Stimulated activated CD8-positive, alpha-beta memory T cell treated with anti-CD3 and anti-CD28 coated beads, Interleukin-12 subunit alpha, Interleukin-12 subunit beta, amount 100 ng/mL, for 4 hours (primary cell): Measurements from ENCODE around the gene RBM27.
"Not testable (repeated sequence)": the region's sequence is repeated elsewhere in the genome, so short reads cannot be mapped to it uniquely, and the experiment has no call there.

Experiments used
- DNase-seq: peaks from one replicate; pipeline ENCODE4 v3.0.0-alpha.2; 2020; ENCODE audit warnings: low read depth

Gene RBM27

GRCh38 chr5:146205499-146206202, 2.2 kb downstream of the RBM27 start:
- DNase-seq, result no peak

GRCh38 chr5:146206257-146206656, 2.9 kb downstream of the RBM27 start:
- no peak for DNase-seq

DNA sequence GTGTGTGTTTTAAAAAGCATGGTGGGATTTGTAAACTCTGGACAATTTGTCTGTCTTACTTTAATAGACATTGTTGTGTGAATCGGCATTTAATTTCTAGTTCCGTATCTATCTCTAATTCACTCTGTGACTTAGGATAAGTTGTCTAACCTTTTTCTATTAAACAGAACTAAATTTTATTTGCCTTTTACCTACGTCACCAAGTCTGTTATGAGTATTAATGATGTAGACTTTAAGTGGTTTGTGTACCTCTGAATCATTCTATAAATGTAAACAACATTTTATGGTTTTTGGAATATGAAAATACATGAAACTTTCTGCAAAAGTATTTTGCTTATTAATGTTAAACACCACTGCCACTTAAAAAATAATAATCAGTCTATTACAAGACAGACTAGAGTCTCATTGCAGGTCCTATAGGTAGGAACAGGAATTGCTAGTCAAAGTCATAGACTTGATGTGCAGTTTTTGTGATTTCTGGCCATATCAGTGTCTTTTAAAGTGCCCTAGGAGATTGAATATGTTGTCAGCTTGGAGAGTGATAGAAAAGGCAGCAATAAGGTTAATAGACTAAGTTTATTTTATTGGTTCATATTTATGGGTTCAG, 5.6 kb downstream of the RBM27 start:
- no peak for DNase-seq

DNA sequence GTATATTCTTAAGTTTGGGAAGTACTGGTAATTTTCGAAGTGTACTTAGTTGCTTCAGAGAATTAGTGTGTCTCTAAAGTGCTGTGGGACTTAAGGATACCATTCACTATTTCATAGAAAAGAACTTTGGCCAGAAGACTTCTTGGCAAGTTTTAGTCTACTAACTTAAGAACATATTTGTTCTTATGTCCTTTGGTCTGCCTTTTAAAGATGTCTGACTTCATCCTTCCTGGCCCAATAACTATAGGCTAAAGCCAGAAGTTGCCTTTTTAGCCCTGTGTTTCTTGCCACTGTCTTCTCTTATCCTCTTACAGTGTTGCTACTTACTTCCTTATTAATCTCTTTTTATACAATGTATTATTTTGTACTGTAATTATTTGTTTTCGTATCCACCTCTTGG, 6.3 kb downstream of the RBM27 start:
- no peak for DNase-seq

DNA sequence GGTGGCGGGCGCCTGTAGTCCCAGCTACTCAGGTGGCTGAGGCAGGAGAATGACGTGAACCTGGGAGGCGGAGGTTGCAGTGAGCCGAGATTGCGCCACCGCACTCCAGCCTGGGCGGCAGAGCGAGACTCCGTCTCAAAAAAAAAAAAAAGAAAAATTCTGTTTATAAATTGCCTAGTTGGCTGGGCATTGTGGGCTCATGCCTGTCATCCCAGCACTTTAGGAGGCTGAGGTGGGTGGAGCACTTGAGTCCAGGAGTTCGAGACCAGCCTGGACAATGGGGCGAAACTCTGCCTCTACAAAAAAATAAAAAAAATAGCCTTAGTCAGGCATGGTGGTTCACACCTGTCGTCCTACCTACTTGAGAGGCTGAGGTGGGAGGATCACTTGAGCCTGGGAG, 7.4 kb downstream of the RBM27 start:
- DNase-seq, result not testable (repeated sequence)

DNA sequence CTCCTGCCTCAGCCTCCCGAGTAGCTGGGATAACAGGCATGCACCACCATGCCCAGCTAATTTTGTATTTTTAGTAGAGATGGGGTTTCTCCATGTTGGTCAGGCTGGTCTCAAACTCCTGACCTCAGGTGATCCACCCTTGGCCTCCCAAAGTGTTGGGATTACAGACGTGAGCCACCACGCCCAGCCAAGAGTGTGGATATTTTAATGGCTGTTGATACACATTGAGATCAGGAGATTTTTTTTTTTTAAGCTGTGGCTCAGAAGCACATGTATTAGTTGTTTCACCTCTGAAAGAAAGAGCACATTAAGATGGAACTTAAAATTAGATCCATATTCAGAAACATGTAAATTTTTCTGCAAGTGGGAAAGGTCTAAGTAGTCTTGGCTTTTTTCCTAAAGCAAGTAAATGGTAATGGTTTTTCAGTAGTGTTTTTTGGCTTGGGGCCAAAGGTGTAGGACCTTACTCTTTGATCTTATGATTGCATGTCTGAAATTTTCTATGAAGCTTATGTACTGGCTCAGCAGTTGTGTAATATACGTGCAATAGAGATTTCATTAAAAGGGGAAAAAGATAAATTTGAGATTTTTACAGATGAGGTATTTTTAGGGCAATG, 9.9 kb downstream of the RBM27 start:
- DNase-seq, result no peak

DNA sequence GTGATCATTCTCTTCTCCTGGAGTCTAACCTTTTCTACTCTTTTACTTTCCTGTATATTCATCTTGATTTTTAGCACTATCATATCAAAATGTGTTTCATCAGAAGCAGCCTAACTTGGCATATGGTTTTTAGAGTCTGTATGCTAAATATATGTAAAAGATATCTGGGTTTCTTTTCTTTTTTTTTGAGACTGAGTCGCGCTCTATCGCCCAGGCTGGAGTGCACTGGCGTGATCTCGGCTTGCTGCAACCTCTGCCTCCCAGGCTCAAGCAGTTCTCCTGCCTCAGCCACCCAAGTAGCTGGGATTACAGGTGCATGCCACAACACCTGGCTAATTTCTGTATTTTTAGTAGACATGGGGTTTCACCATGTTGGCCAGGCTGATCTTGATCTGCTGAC, 11.5 kb downstream of the RBM27 start:
- not testable (repeated sequence) for DNase-seq

GRCh38 chr5:146218168-146218567, 14.8 kb downstream of the RBM27 start:
- no peak for DNase-seq

DNA sequence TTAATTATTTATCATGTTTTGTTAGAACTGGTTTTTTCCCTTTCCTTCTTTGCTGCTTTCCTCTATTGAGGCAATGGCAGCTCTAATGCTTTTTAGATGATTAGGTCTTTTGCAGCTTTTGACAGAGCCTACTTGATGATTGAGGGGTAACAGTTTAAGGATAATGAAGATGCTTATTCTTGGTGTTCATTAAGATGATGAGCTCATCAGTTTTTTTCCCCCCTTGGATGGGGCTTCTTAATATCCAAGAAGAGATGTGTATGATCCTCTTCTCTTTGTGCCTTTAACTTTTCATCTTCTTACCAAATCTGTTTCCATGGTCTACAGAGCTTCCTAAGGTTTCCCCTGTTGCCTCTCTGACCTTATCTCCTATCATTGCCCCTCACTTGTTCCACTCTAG, 15.8 kb downstream of the RBM27 start:
- no peak for DNase-seq

DNA sequence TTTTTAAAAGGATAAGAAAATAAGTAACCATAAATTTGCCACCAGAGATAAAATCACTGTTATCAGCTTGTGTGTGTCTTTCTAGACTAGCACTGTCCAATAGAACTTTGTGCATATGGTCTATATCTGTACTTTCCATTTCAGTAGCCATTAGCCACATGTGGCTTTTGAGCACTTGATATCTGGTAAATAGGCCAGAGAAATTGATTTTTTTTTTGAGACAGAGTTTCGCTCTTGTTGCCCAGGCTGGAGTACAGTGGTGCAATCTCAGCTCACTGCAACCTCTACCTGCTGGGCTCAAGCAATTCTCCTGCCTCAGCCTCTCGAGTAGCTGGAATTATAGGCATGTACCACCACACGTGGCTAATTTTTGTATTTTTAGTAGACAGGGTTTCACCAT, 17.8 kb downstream of the RBM27 start:
- DNase-seq, result no peak

DNA sequence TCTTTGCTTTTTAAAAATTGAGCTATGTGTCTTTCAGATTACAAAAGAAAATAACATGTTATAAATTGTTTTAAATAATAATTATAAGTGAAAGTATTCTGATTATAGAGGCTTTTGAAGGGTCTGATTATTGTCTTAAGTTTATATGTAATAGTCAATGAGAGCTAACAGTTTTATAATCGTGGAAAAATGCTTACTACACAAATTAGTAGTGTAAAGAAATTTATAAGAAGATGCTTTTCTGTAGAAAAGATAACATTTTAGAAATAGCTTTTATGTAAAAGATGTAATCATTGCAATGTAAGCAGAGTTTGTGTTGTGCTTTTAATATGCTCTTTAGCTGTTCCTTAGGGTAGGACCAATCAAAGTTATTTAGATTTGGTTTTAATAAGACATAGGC, 18.6 kb downstream of the RBM27 start:
- DNase-seq, result no peak

GRCh38 chr5:146223179-146223578, 19.8 kb downstream of the RBM27 start:
- no peak for DNase-seq

- DNase-seq, result no peak
These were observed 25.8 kb downstream of the RBM27 start for GRCh38 chr5:146229222-146229621.

DNA sequence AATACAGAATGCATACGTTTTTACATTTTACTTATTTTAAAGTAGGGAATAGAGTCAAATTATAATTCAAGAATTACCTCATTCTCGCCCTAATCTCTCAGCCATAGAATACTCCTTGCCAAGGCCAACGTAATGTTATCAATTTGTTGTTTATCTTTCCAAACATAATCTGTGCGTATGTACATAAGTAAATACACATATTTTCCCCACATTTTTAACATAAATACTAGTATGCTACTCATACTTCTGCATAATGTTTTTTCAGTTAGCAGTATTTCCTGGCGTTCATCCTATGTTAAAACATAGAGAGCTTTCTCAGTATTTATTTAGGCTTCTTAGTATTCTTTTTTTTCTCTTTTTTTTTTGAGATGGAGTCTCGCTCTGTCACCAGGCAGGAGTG, 28.8 kb downstream of the RBM27 start:
- DNase-seq, result no peak

DNA sequence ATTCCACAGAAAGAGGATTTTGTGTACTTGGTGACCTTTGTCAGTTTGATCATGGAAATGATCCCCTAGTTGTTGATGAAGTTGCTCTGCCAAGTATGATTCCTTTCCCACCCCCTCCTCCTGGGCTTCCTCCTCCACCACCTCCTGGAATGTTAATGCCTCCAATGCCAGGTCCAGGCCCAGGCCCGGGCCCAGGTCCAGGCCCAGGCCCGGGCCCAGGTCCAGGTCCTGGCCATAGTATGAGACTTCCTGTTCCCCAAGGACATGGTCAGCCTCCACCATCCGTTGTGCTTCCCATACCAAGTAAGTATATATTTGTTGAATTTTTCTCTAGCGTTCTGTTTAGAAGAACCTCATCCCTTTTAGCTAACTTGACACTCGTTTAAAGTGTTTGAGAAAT, 30.0 kb downstream of the RBM27 start:
- no peak for DNase-seq

GRCh38 chr5:146238973-146239372, 35.6 kb downstream of the RBM27 start:
- no peak for DNase-seq

GRCh38 chr5:146240951-146241350, 37.5 kb downstream of the RBM27 start:
- no peak for DNase-seq

DNA sequence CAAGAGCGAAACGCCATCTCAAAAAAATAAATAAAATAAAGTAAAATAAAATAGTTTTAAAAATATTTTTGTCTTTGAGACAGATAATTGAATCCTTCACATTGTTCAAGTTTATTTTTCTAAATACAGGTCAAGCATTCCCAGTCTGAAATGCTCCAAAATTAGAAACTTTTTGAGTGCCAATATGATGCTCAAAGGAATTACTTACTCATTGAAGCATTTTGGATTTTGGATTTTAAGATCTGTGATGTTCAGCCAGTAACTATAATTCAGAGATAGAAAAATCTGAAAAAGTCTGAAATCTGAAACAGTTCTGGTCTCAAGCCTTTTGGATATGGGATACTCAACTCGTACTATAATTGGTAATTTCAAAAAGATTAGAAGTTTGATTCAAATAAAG, 39.8 kb downstream of the RBM27 start:
- no peak for DNase-seq

DNA sequence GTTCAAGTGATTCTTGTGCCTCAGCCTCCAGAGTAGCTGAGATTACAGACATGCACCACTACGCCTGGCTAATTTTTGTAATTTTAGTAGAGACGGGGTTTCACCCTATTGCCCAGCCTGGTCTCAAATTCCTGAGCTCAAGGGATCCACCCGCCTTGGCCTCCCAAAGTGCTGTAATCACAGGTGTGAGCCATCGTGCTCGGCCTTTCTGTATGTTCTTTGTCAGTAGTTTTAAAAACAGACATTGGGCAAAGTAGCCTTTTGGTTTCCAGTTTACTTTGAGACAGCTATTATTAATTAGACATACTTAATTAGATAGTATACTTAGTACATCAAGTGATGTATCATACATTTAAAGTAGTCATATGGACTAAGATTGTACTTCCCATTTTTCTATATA, 45.2 kb downstream of the RBM27 start:
- no peak for DNase-seq

GRCh38 chr5:146249801-146250200, 46.4 kb downstream of the RBM27 start:
- no peak for DNase-seq
